HG02623 (cell line): ENCODE measurements around the gene OBP2B.

Experiments
- ATAC-seq: cut with Tn5 transposase; IDR thresholded peaks from one replicate; pipeline ENCODE4 v1.9.1; 2021; ENCODE audit warnings: moderate library complexity; ENCODE audit not compliant: unreplicated experiment

The OBP2B gene

DNA sequence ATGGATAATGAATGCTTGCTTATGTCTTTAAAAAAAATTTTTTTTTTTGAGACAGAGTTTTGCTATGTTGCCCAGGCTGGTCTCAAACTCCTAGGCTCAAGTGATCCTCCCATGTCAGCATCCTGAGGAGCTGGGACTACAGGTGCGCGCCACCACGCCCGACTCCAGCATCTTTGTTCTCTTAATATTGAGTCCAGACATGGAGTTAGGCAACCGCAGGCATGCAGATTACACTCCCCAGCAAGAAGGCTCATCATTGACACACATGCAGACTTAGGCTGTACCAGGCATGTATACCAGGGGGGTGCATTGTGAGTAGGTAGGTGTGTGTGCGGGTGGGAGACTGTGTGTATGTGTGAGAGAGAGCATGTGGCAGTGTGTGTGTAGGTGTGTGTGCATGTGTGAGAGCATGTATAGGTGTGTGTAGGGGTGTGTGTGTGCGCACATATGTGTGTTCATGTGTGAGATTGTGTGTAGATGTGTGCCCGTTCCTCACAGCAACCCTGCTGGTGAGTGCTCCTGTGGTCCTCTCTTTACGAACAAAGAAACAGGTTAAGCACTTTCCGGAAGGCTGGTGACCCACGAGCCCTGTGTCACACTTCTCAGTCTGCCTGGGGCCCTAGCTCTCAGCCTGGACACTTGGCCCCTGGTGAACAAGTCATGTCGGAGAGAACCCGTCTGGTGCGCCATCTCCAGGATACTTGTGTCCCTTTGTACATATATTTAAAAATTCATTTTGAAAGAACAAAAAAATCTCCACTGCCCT, 6.2 kb downstream of the OBP2B start:
- no peak for ATAC-seq

- no peak for ATAC-seq
These were observed 6.9 kb downstream of the OBP2B start for GRCh38 chr9:133202145-133202513.

DNA sequence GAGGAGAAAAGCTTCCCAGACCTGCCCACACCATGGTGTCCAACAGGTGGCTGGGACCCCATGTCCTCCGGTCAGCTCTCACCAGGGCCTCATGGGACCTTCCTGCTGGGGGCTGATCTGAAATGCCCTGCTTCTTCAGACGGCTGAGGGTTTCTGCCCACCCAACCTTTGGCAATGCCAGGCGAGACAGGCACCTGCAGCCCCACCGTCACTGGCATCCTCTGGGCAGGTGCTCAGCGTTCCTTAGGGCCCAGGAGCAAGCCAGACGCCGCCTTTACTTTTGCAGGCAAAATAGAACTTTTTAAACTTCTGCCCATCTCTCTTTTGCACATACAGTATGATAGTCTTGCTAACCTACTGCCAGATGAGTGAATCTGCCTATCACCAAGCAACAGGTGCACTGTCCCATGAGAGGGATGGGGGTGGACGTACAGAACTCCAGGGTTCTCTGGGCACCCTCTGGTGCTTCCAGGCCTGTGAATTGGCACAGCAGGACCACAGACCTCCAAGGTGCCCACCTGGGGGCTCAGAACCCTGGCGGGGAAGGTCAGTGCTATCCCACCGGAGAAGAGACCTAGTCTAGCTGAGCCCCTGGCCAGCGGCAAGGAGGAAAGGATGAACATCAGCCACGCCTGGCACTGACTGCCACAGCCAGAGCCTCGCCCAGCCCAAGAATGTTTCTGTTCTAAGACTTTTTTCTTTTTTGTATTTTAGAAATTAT, 7.5 kb downstream of the OBP2B start:
- no peak for ATAC-seq

DNA sequence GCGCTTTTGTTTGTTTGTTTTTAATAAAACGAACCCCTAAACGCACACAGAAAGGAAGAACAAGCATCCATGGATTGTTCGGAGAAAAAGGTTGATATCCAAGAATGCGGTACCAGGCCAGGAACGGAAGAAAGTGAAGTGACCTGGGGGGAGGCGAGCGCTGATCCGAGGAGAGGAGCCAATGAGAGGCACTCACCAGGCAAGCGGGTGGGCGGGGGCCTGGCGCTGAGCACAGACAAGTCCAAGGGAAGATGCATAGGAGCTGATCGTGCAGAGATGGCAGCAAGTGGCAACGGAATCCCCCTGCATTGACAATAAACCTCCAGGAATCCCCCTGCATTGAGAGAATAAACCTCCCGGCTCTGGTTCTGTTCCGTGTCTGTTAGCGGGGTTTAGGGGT, 8.4 kb downstream of the OBP2B start:
- ATAC-seq: no peak

DNA sequence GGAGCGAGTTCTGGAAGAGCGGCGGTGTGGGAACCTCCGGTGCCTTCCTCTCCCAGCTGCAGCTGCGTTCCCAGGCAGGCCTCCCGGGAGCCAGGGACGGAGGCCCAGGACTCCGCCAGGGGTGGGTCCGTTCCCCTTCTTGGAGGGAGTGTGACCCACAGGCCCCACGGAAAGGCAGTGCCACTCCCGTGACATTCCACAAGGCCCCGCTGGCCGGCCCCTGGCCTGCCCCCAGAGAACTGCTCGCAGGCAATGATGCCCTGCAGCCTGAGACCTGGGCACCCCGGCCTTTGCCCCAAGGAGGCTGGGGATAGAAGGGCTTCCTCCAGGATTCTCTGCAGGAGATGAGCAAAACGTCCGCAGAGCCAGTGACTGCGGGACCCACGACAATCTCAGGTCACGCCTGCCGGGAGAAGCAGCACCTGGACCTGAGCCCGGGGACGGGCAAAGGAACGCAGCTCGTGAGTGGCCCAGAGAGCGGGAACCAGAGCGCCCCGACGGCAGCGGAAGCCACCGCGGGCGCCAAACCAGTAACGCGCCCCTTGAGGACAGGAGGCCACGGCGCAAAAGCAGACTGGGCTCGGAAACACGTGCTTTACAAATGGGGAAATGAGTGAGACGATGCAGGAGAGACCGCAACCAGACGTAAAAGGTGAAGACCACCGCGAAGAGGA, 9.3 kb downstream of the OBP2B start:
- ATAC-seq: no peak

DNA sequence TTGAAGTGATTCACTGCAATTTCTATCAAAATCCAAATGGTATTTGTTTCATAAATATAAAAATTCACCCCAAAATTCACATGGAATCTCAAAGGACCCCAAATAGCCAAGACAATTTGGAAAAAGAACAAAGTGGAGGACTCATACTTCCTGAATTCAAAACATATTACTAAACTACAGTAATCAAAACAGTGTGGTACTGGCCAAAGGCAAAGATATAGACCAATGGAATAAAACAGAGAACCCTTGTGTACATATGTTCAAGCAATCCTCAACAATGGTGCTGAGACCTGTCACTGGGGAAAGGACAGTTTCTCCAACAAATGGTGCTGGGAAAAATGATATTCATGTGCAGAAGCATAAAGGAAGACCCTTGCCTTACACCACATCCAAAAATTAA, 14.0 kb downstream of the OBP2B start:
- no peak for ATAC-seq

- no peak for ATAC-seq
These were observed 14.5 kb downstream of the OBP2B start for GRCh38 chr9:133194597-133194996.

DNA sequence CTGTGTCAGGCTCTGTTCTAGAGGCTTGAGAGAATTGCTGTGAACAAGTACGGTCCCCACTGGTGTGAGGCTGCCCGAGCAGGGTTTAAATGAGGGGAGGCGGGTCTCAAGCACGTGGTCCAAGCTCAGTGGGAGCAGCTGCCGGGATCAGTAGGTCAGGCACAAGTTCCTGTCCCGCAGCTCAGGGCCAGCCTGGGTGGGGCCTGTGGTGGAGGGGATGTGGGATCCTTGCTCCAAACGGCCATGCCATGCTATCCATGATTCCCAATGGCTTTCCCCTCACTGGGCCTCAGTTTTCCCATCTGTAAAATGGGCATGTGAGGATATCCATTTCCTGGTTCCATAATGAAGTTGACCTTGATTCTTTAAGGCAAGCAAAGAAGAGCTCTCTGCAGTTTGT, 17.1 kb downstream of the OBP2B start:
- no peak for ATAC-seq

DNA sequence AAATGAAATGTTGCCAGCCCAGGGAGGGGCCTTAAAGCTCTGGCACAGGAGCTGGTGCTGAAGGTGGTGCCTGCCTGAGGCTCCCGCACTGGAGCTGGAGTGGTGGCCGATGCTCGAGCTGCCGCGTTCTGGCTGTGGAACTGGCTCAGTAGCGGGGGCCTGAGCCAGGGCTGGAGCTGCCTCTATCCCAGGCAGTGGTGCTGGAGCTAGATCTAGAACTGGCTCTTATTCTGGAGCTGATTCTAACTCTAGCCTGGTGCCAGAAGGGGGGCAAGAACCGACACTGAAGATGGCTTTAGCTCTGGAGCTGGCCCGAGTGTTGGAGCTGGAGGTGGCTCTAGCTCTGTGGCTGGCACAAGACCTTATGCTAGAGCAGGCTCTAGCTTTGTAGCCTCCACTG, 19.2 kb downstream of the OBP2B start:
- no peak for ATAC-seq

DNA sequence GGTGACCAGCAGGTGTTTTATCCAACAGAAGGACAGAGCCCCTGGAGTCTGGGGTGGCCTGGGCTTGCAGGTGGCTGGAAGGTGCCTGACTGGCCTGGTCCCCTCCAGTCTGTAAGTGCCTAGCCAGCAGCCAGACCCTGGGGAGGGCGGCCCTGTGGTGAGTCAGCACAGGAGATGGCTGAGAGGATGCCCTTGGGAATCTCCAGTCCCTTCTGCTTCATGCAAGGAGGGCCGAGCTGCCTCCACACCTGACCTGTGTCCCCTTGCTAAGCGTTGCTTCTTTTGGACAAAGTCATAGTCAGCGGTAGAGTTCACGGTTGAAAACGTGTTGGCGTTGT, 20.2 kb downstream of the OBP2B start:
- no peak for ATAC-seq

DNA sequence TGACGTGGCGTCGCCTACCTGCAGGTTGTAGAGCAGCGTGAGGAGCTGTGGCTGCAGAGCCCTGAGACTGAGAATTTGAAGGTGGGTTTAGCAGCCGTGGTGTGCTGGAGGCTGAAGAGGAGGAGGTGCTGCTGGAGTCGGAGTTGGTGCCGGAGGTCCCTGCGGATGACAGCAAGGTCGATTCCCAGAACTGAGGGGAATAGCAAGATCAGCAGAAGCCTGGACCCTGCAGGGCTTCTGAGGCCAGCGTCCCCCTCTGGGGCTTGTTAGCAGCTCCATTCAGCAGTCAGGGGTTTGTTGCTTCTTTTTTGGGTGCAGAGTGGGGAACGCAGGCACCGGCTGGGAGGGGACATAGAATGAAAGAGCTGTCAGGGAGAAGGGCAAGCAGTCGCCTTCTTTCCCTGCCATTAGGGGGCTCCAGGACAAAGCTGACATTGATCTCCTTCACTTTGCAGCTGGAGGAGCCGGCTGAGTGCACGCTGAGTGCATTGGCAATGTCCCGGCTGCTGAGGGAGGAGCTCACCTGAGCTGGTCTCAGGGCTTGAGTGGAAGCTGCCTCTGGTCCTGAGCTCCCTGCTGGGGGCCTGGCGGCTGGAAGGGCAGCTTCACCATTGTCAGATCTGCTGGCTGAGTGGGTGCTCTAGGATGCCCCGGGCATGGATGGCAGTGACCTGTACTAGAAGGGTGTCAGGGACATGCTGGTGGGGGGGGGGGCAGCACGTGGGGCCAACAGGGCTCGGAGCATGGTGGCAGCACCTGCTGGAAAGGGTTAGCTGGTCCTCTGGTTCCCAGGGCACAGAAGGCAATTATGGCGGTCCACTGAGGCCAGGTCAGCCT, 20.8 kb downstream of the OBP2B start:
- no peak for ATAC-seq

GRCh38 chr9:133187561-133188005, 21.5 kb downstream of the OBP2B start:
- no peak for ATAC-seq

DNA sequence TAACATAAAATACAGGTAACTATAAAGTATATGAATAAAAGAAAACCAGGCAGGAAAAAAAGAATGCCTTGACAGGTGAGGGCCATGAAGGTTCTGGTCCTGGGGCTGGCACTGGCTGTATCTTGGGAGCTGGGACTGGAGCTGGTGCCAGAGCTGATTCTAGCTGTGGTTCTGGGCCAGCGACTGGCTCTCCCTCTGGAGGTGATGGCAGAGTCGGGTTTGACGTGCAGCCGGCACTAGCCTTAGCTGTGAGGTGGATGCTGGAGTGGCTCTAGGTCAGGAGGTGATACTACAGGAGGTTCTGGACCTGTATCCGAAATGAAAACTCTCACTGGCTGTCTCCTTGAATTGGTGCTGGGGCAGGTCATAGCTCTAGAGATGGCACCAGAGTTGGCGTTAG, 22.3 kb downstream of the OBP2B start:
- ATAC-seq: no peak

DNA sequence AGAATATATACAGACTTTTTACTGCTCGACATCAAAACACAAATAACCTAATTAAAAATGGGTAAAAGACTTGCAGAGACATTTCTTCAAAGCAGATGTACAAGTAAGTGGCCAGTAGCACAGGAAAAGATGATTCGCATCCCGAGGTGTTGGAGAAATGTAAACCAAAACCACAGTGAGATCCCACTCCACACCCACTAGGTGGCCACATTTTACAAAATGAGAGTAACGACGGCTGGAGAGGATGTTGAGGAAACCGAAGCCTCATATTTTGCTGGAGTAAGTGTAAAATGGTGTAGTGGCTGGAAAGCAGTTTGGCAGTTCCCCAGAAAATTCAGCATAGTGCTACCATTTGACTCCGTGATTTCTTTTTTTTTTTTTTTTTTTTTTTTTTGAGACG, 24.1 kb downstream of the OBP2B start:
- no peak for ATAC-seq

DNA sequence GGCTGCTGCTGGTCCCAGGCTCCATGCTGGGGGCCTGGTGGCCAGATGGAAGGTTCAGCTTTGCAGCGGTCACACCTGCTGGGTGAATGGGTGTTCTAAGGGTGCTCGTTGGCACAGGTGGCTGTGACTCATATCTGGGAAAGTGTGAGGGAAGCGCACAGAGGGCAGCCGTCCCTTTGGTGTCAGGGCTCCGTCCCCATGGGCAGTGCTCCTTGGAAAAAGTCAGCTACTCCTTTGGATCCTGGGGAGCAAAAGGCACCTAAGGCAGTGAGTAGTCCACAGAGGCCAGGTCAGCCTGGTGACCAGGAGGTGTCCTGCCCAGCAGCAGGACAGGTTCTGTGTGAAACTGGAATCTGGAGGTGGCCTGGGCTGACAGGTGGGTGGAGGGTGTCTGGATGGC, 26.9 kb downstream of the OBP2B start:
- ATAC-seq: no peak

DNA sequence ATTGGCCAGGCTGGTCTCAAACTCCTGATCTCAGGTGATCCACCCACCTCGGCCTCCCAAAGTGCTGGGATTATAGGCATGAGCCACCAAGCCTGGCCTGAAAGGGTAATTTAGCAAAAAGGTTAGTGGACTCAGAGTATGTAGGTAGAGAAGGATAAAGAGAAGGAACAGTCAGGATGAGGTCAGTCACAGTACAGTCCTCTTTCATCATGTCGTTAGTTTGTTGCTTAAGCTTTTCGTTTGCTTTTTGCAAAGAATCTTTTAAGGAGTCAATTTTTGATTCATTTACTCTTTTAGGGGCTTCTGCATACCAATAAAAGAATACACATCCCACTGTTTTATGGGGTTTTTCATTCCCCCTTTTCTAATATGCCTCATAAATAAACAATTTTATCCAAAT, 27.5 kb downstream of the OBP2B start:
- ATAC-seq: no peak

DNA sequence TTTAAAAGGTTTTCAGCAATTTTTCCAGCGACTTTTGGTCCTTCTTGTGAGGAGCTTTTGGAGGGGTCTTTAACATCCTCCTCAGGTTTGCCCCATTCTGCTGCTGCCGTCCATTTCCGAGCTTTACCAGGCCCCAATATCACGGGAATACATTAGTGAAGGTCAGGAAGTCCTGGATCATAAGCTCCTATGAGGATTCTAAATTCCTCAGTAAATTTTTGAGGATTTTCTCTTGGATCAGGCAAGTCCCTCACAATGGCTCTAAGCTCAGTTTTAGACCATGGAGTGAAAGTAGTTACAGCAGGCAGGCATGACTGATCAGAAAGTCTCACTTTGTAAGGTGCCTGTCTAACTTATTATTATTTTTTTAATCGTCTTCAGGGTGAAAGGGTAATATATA, 28.1 kb downstream of the OBP2B start:
- no peak for ATAC-seq

- no peak for ATAC-seq
These were observed 36.0 kb downstream of the OBP2B start for GRCh38 chr9:133173056-133173455.

DNA sequence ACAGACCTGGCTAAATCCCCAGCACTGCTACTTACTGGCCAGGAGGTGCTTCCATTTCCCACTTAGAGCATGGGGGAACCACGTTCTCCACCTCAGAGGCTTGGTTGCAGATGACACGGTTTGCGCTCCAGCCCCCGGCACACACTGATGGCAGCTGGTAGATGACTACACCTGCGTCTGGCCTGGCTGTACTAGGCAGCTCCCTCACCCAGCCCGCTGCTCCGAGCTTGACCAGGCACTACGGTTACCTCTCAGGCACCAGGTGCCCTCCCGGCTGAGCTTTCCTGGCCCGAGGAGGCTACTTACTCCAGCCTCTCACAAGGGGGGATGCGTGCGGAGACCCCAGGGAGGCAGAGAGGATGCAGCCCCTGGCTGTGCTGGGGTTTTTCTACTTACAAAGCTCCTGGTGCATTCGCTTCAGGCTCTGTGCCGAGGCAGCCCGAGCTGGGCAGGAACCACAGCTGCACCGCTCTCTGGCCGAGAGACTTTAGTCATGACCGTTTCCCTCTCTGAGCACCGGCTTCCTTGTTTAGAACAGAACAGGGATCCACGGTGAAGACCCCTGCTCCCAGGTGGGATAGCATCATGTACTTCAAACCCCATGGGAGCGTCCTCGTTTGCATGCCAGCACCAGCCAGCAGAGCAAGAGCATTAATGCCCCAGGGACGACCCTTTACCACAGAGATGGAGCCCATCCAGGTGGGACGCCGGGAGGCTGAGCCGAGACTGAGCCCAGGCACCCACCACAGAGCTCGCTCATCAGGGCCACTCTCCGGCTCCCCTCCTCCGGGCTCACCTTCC, 37.7 kb downstream of the OBP2B start:
- ATAC-seq: no peak

- ATAC-seq: no peak
These were observed 38.3 kb downstream of the OBP2B start for GRCh38 chr9:133170716-133171115.
